ENCODE data around the gene CALN1. TPM values are rescaled to one million over a fixed set of nuclear protein-coding genes. Genes with fewer than 3 reads are reported as not detected.
"Not testable (repeated sequence)": the region's sequence is repeated elsewhere in the genome, so short reads cannot be mapped to it uniquely, and the experiment has no call there.

CALN1 gene
- total and polyA plus RNA-seq, 12 donors = not detected

DNA sequence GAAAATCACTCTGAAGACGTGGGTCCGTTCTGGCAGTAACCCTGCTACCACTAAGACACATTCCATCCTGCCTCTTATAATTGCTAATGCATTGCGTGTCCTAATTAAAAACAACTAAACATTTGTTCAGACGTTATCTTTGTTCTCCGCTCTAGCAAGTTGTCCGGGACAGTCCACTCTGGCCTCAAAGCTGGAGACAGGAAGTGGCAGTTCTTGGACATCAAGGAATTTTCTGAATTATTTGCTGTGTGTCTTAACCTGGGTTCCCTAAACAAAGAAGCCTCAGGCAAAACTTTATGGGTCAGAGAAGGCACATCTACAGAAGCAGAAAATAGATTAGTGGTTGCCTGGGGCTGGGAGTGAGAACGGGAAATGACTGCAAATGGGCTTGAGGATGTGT is 199.1 kb downstream of the CALN1 start:
- no peak for ATAC-seq
- Histone ChIP-seq H3K27me3 (peaks cover 0 to 5% (median 0%) of the 10 kb centered on the region in 7 donors), H3K9me3 (no peaks in the 10 kb centered on the region), H3K27ac (no peak overlapping the region), H3K4me3 (no peak overlapping the region), H3K36me3 (no peaks in the 10 kb centered on the region), H3K4me1 (no peaks in the 10 kb centered on the region)
- no peak for TF ChIP-seq CTCF (IDR thresholded peaks at IDR 0.05)
- WGBS, 2 donors = 68 to 78% methylated on average over 7 of the region's 7 CpGs
- intact Hi-C loops (cut with DNase I) = no loop called here
- DNase-seq = no peak

GRCh38 chr7:72211175-72211574 is 201.0 kb downstream of the CALN1 start:
- Histone ChIP-seq H3K36me3 (no peaks in the 10 kb centered on the region), H3K4me3 (no peak overlapping the region), H3K4me1 (no peaks in the 10 kb centered on the region), H3K27ac (no peak overlapping the region), H3K9me3 (no peaks in the 10 kb centered on the region), H3K27me3 (peaks cover 0 to 5% (median 0%) of the 10 kb centered on the region in 7 donors)
- intact Hi-C loops (cut with DNase I) = no loop called here
- WGBS, 2 donors = 88% methylated on average over 3 of the region's 3 CpGs
- TF ChIP-seq CTCF (IDR thresholded peaks at IDR 0.05) = no peak
- DNase-seq (no peak), ATAC-seq (no peak)

- ATAC-seq; H3K36me3 ChIP-seq; intact Hi-C loops (cut with DNase I); H3K9me3 ChIP-seq; H3K4me3 ChIP-seq; H3K4me1 ChIP-seq; DNase-seq; H3K27ac ChIP-seq; H3K27me3 ChIP-seq: not testable (repeated sequence)
Measured at GRCh38 chr7:72209006-72209405, 203.1 kb downstream of the CALN1 start.

- TF ChIP-seq CTCF (IDR thresholded peaks at IDR 0.05) = no peak
- no peak overlapping the region for H3K4me3 ChIP-seq
- DNase-seq = no peak
- H3K27ac ChIP-seq = no peak overlapping the region
- H3K36me3 ChIP-seq = no peaks in the 10 kb centered on the region
- no peak for ATAC-seq
- intact Hi-C loops (cut with DNase I) = no loop called here
- H3K4me1 ChIP-seq = no peaks in the 10 kb centered on the region
- WGBS, 2 donors = 90 to 92% methylated on average over 9 of the region's 9 CpGs
- peaks cover 0 to 5% (median 0%) of the 10 kb centered on the region in 11 donors for H3K9me3 ChIP-seq
- no peaks in the 10 kb centered on the region for H3K27me3 ChIP-seq
Measured at GRCh38 chr7:72196176-72196575, 216.0 kb downstream of the CALN1 start.

- WGBS, 2 donors = 88 to 92% methylated on average over 10 of the region's 10 CpGs
- Histone ChIP-seq H3K4me1 (no peaks in the 10 kb centered on the region), H3K27ac (no peak overlapping the region), H3K4me3 (no peak overlapping the region), H3K27me3 (no peaks in the 10 kb centered on the region), H3K9me3 (peaks cover 0 to 5% (median 0%) of the 10 kb centered on the region in 11 donors), H3K36me3 (no peaks in the 10 kb centered on the region)
- DNase-seq (no peak), ATAC-seq (no peak)
- intact Hi-C loops (cut with DNase I) = no loop called here
- no peak for TF ChIP-seq CTCF (IDR thresholded peaks at IDR 0.05)
Measured at GRCh38 chr7:72190919-72191318, 221.2 kb downstream of the CALN1 start.

All from heart right ventricle (tissue), 16 donors.